IPS-15b (cell line): ENCODE results near the gene KRTAP22-1.

Experiments used
- H3K27me3 ChIP-seq: one replicate; pipeline ENCODE4 v1.6.1; 2013; ENCODE audit warnings: low read length; ENCODE audit not compliant: control insufficient read depth, insufficient read depth
- H3K36me3 ChIP-seq: one replicate; pipeline ENCODE4 v1.6.1; 2013; ENCODE audit warnings: low read length; ENCODE audit not compliant: control insufficient read depth, insufficient read depth
- H3K4me1 ChIP-seq: one replicate; pipeline ENCODE4 v1.6.1; 2013; ENCODE audit warnings: mild to moderate bottlenecking, low read length; ENCODE audit not compliant: control insufficient read depth, insufficient read depth
- H3K4me3 ChIP-seq: one replicate; pipeline ENCODE4 v1.5.1; 2013; ENCODE audit warnings: low read depth, low read length
- H3K9ac ChIP-seq: one replicate; pipeline ENCODE4 v1.6.1; 2013; ENCODE audit warnings: low read depth, mild to moderate bottlenecking, low read length
- H3K9me3 ChIP-seq: one replicate; pipeline ENCODE4 v1.6.1; 2013; ENCODE audit warnings: mild to moderate bottlenecking, low read length; ENCODE audit not compliant: control insufficient read depth, insufficient read depth

KRTAP22-1 gene

GRCh38 chr21:30628109-30628508, 27.2 kb downstream of the KRTAP22-1 start:
- Histone ChIP-seq H3K9me3 (no peaks in the 10 kb centered on the region), H3K4me3 (no peak overlapping the region), H3K9ac (no peak overlapping the region), H3K36me3 (no peaks in the 10 kb centered on the region), H3K4me1 (no peaks in the 10 kb centered on the region), H3K27me3 (no peaks in the 10 kb centered on the region)

GRCh38 chr21:30629200-30629599, 28.3 kb downstream of the KRTAP22-1 start:
- Histone ChIP-seq H3K9me3 (no peaks in the 10 kb centered on the region), H3K4me1 (no peaks in the 10 kb centered on the region), H3K4me3 (no peak overlapping the region), H3K9ac (no peak overlapping the region), H3K36me3 (no peaks in the 10 kb centered on the region), H3K27me3 (no peaks in the 10 kb centered on the region)

- Histone ChIP-seq H3K9ac (no peak within 1 kb of the TSS), H3K36me3 (no peaks in the 10 kb centered on the region), H3K4me1 (no peaks in the 10 kb centered on the region), H3K27me3 (no peaks in the 10 kb centered on the region), H3K9me3 (no peaks in the 10 kb centered on the region), H3K4me3 (no peak within 1 kb of the TSS)
These were observed 34.0 kb downstream of the KRTAP22-1 start, which contains the start of gene KRTAP20-2 for GRCh38 chr21:30634906-30635305. TSS of gene KRTAP20-2 (plus strand) at chr21:30635206. CDS start at chr21:30635264, 58 bp downstream.

- no peak overlapping the region for H3K4me3 ChIP-seq
These were observed 37.8 kb downstream of the KRTAP22-1 start for GRCh38 chr21:30638686-30639085.

GRCh38 chr21:30642564-30642963, 41.7 kb downstream of the KRTAP22-1 start, which contains the start of gene KRTAP20-3:
TSS of gene KRTAP20-3 (plus strand) at chr21:30642864.
- Histone ChIP-seq H3K4me3 (no peak within 1 kb of the TSS), H3K27me3 (no peaks in the 10 kb centered on the region), H3K4me1 (no peaks in the 10 kb centered on the region), H3K9me3 (no peaks in the 10 kb centered on the region), H3K36me3 (no peaks in the 10 kb centered on the region), H3K9ac (no peak within 1 kb of the TSS)

More at GRCh38 chr21:30638686-30639085, 37.8 kb downstream of the KRTAP22-1 start:
- no peaks in the 10 kb centered on the region for H3K4me1 ChIP-seq
- no peaks in the 10 kb centered on the region for H3K36me3 ChIP-seq
- H3K9ac ChIP-seq = no peak overlapping the region
- H3K27me3 ChIP-seq = no peaks in the 10 kb centered on the region
- H3K9me3 ChIP-seq = no peaks in the 10 kb centered on the region

GRCh38 chr21:30646904-30647414, 46.1 kb downstream of the KRTAP22-1 start:
- Histone ChIP-seq H3K36me3 (no peaks in the 10 kb centered on the region), H3K9me3 (no peaks in the 10 kb centered on the region), H3K27me3 (no peaks in the 10 kb centered on the region), H3K9ac (no peak overlapping the region), H3K4me3 (no peak overlapping the region), H3K4me1 (no peaks in the 10 kb centered on the region)
